ENCODE measurements around the gene ARSD. TPM values are rescaled to one million over a fixed set of nuclear protein-coding genes. Genes with fewer than 3 reads are reported as not detected.

ARSD gene
- total RNA-seq, 2 donors from 2014 or later: 4.9 to 15.7 TPM

GRCh38 chrX:2934715-2935710, 5.9 kb upstream of the ARSD start:
- no peaks in the 10 kb centered on the region for H3K27me3 Mint-ChIP-seq (ENCODE audit: insufficient read depth)
- TF ChIP-seq CTCF (conservative IDR thresholded peaks at IDR 0.05): peak; percentile 30
- H3K27ac Mint-ChIP-seq: peak overlapping the region; percentile 24
- no peak overlapping the region for H3K4me3 ChIP-seq (ENCODE audit: low read length)
- H3K4me1 Mint-ChIP-seq: peaks cover 13% of the 10 kb centered on the region
- no peak overlapping the region for H3K27ac ChIP-seq (ENCODE audit: low read depth, low read length)
- H3K9ac ChIP-seq (ENCODE audit: extremely low read depth, low read length, poor library complexity, severe bottlenecking): no peak overlapping the region
- no peaks in the 10 kb centered on the region for H3K4me1 ChIP-seq (ENCODE audit: control insufficient read depth, insufficient read depth, low read length)
- H3K27me3 ChIP-seq (ENCODE audit: control insufficient read depth, insufficient read depth, low read length, poor library complexity, severe bottlenecking): no peaks in the 10 kb centered on the region
- H3K36me3 Mint-ChIP-seq (ENCODE audit: low read depth): peaks cover 85% of the 10 kb centered on the region
- no peak for DNase-seq
- peaks cover 27% of the 10 kb centered on the region for H3K36me3 ChIP-seq (ENCODE audit: control insufficient read depth, insufficient read depth, low read length)
- no peak overlapping the region for H3K4me3 Mint-ChIP-seq
- 97% methylated on average over 6 to 17 of the region's 18 CpGs for WGBS, 2 experiments (ENCODE audit: insufficient coverage in 1 of 2, insufficient read length in 1 of 2)
- no peaks in the 10 kb centered on the region for H3K9me3 ChIP-seq (ENCODE audit: control insufficient read depth, low read length)
- peaks cover 6% of the 10 kb centered on the region for H3K9me3 Mint-ChIP-seq

DNA sequence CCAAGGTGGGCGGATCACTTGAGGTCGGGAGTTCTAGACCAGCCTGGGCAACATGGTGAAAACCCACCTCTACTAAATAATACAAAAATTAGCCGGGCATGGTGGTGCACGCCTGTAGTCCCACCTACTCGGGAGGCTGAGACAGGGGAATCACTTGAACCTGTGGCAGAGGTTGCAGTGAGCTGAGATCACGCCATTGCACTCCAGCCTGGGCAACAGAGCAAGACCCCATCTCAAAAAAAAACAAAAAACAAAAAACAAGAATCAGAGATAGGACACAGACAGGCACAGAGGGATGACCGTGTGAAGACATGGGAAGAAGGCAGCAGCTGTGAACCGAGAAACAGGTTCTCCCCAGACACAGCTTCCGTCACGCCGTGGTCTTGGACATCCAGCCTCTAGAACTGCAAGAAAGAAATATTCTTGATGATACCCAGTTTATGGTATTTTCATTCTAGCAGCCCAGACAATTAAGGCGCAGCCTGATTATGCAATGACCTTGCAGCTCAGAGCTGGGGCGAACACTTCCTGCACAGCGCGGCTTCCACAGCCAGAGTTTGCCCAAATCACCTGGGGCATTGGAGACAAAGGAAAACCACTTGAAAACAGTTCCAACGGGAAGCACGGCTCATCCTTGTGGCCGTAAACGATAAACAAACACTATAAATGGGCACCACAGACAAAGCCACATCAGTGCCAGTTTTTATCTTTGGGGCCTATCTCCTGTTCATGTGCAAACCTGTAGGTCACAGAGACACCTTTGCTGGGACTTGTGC, 4.2 kb upstream of the ARSD start:
- Mint-ChIP-seq H3K9me3 (peaks cover 7% of the 10 kb centered on the region), H3K36me3 (ENCODE audit: low read depth) (peaks cover 70% of the 10 kb centered on the region), H3K27ac (no peak overlapping the region), H3K27me3 (ENCODE audit: insufficient read depth) (no peaks in the 10 kb centered on the region), H3K4me3 (no peak overlapping the region), H3K4me1 (peaks cover 13% of the 10 kb centered on the region)
- Histone ChIP-seq H3K4me1 (ENCODE audit: control insufficient read depth, insufficient read depth, low read length) (no peaks in the 10 kb centered on the region), H3K9me3 (ENCODE audit: control insufficient read depth, low read length) (no peaks in the 10 kb centered on the region), H3K27ac (ENCODE audit: low read depth, low read length) (no peak overlapping the region), H3K27me3 (ENCODE audit: control insufficient read depth, insufficient read depth, low read length, poor library complexity, severe bottlenecking) (no peaks in the 10 kb centered on the region), H3K4me3 (ENCODE audit: low read length) (no peak overlapping the region), H3K9ac (ENCODE audit: extremely low read depth, low read length, poor library complexity, severe bottlenecking) (no peak overlapping the region), H3K36me3 (ENCODE audit: control insufficient read depth, insufficient read depth, low read length) (peaks cover 19% of the 10 kb centered on the region)
- 92 to 94% methylated on average over 7 to 19 of the region's 19 CpGs for WGBS, 2 experiments (ENCODE audit: insufficient coverage in 1 of 2, insufficient read length in 1 of 2)
- no peak for DNase-seq
- TF ChIP-seq CTCF (conservative IDR thresholded peaks at IDR 0.05): no peak

DNA sequence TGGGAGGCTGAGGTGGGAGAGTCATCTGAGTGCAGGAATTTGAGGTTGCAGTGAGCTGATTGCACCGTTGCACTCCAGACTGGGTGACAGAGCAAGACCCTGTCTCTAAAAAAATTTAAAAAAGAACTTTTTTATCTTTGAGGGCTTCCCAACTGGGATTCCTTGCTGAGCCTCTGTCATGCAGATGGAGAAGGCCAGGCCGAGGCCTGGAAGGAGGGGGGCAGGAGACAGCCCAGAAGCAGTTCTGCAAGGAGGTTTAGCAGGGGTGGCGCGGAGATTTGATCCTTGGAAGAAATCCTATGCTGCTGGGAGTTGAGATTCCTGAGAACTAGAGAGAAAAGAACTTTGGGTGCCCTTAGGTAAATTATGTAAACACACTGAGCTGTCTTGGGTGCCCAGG, 2.5 kb upstream of the ARSD start:
- no peak for TF ChIP-seq CTCF (conservative IDR thresholded peaks at IDR 0.05)
- Histone ChIP-seq H3K4me1 (ENCODE audit: control insufficient read depth, insufficient read depth, low read length) (no peaks in the 10 kb centered on the region), H3K4me3 (ENCODE audit: low read length) (no peak overlapping the region), H3K27me3 (ENCODE audit: control insufficient read depth, insufficient read depth, low read length, poor library complexity, severe bottlenecking) (no peaks in the 10 kb centered on the region), H3K9me3 (ENCODE audit: control insufficient read depth, low read length) (no peaks in the 10 kb centered on the region), H3K27ac (ENCODE audit: low read depth, low read length) (no peak overlapping the region), H3K9ac (ENCODE audit: extremely low read depth, low read length, poor library complexity, severe bottlenecking) (no peak overlapping the region), H3K36me3 (ENCODE audit: control insufficient read depth, insufficient read depth, low read length) (peaks cover 16% of the 10 kb centered on the region)
- DNase-seq: peak; percentile 91
- H3K27ac Mint-ChIP-seq: peak overlapping the region; percentile 67
- peaks cover 11% of the 10 kb centered on the region for H3K9me3 Mint-ChIP-seq
- H3K27me3 Mint-ChIP-seq (ENCODE audit: insufficient read depth): no peaks in the 10 kb centered on the region
- WGBS, 2 experiments (ENCODE audit: insufficient coverage in 1 of 2, insufficient read length in 1 of 2): 50% methylated on average over 4 of the region's 4 CpGs; no CpG with 5 or more reads in 1 of the 2 experiments
- H3K4me1 Mint-ChIP-seq: peaks cover 15% of the 10 kb centered on the region
- peak overlapping the region; percentile 84 for H3K4me3 Mint-ChIP-seq
- peaks cover 57% of the 10 kb centered on the region for H3K36me3 Mint-ChIP-seq (ENCODE audit: low read depth)

Measured in endodermal cell (in vitro differentiated cells).